Measurements from ENCODE around the gene OR5D16.
"Not testable (repeated sequence)": the region's sequence is repeated elsewhere in the genome, so short reads cannot be mapped to it uniquely, and the experiment has no call there.

The OR5D16 gene

DNA sequence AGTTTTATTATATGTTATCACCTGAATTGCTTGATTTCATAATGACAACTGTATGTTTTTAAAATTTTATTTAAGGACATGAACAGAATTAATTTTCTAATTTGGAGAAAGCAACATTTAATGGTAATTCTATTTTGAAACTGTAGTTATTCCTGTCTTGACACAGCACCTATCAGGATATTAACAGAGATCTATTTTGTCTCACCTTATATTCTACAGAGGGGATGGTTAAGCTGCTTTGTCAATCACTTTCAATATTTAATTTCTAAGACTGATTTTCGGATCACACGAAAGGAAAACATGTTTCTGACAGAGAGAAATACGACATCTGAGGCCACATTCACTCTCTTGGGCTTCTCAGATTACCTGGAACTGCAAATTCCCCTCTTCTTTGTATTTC, at the start of gene OR5D16:
OR5D16 (plus strand) TSS at position 301 of the 400 bp plus-strand sequence; CDS start at position 301, 0 bp downstream.
- no peak for DNase-seq (ENCODE audit: low spot score)

DNA sequence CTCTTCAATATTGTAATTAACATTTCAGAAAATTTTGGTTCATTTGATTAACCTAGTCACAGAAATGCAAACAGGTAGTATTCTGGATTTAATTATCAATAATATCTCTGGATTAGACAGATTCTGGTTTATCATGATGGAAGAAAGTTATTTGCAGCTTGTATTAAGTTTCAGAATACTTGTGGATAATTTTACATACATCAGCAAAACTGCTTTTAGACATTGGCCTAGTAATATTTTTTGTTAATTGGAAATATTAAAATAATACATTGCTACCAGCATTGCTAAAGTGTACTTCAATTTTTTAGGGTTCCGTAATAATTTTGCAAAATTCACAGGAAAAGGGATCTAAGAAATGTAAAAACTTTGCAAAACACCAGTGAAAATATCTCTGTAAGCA, 46.9 kb upstream of the OR5D16 start:
- DNase-seq (ENCODE audit: low spot score), result no peak

- DNase-seq (ENCODE audit: low spot score), result no peak
These were observed 45.2 kb upstream of the OR5D16 start for GRCh38 chr11:55793321-55793720.

DNA sequence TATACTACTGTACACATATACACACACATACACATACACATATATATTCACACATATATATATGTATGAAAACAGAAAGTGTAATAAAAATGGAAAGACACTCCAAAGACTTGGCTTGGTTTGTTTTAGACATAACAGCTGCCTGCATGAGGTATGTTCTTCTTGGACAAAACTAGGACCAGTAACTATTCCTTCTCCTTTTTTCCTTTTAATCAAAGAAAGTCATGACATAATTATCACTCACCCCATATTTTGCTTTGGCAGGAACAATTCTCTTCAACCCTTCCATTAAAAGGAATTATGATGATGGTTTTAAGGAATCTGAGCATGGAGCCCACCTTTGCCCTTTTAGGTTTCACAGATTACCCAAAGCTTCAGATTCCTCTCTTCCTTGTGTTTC, 43.3 kb upstream of the OR5D16 start, which contains the start of gene OR5D14:
OR5D14 (plus strand) TSS at position 301 of the 400 bp plus-strand sequence; CDS start at position 301, 0 bp downstream.
- no peak for DNase-seq (ENCODE audit: low spot score)

- no peak for DNase-seq (ENCODE audit: low spot score)
These were observed 32.3 kb upstream of the OR5D16 start for GRCh38 chr11:55806248-55806647.

GRCh38 chr11:55811067-55811466, 27.5 kb upstream of the OR5D16 start, which contains the start of gene OR5L1:
Gene OR5L1 (plus strand): TSS chr11:55811367. CDS start chr11:55811467, 100 bp downstream.
- no peak for DNase-seq (ENCODE audit: low spot score)

GRCh38 chr11:55819330-55819729, 19.2 kb upstream of the OR5D16 start, which contains the start of gene OR5D18:
Gene OR5D18 (plus strand): TSS chr11:55819630. CDS start chr11:55819630, 0 bp downstream.
- no peak for DNase-seq (ENCODE audit: low spot score)

DNA sequence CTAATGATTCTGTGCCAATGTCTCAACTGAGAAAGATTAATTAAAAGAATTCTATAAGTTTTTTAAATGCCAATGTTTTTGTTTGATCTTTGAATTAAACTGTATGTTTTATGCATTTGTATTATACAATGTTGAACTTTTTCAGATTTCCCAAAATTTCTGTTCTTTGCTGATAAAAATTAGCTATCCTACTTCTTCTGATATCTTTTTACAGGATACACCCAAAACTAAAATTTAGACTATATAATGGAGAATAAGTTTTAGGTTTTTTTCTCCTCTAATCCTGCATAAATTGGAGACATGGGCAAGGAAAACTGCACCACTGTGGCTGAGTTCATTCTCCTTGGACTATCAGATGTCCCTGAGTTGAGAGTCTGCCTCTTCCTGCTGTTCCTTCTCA, 11.6 kb upstream of the OR5D16 start, which contains the start of gene OR5L2:
OR5L2 (plus strand) TSS at position 301 of the 400 bp plus-strand sequence; CDS start at position 301, 0 bp downstream.
- DNase-seq (ENCODE audit: low spot score), result no peak

- DNase-seq (ENCODE audit: low spot score), result no peak
These were observed 8.9 kb downstream of the OR5D16 start for GRCh38 chr11:55847453-55847852.

GRCh38 chr11:55849037-55849436, 10.5 kb downstream of the OR5D16 start:
- no peak for DNase-seq (ENCODE audit: low spot score)

- no peak for DNase-seq (ENCODE audit: low spot score)
These were observed 13.6 kb downstream of the OR5D16 start for GRCh38 chr11:55852141-55852540.

- DNase-seq (ENCODE audit: low spot score), result no peak
These were observed 16.2 kb downstream of the OR5D16 start for GRCh38 chr11:55854704-55855103.

GRCh38 chr11:55867354-55867753, 28.8 kb downstream of the OR5D16 start:
- not testable (repeated sequence) for DNase-seq (ENCODE audit: low spot score)

DNA sequence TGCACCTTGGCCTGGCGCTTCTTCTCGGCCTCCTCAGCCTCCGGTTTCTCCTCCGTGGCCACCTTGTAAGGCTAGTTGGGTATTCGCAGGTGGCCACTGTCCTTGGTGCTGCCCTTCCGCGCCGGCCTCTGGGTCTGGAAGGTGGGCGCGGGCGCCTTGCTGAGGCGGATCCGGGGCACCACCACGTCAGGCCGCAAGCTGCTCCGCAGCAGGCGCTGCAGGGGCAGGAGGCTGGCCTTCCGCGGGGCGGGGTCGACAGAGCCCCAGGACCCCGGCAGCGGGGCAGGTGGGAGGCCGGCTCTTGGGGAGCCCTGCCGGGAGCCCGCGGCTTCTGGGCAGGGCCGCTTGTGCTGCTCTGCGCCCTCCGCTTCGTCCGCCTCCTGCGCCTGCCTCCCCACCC, 34.2 kb downstream of the OR5D16 start:
- DNase-seq (ENCODE audit: low spot score), result not testable (repeated sequence)

GRCh38 chr11:55873146-55873545, 34.6 kb downstream of the OR5D16 start:
- not testable (repeated sequence) for DNase-seq (ENCODE audit: low spot score)

GRCh38 chr11:55882997-55883396, 44.4 kb downstream of the OR5D16 start, which contains the start of gene TRIM51:
Gene TRIM51 (plus strand): TSS chr11:55883297. CDS start chr11:55885429, 2,132 bp downstream.
- not testable (repeated sequence) for DNase-seq (ENCODE audit: low spot score)

- DNase-seq (ENCODE audit: low spot score), result not testable (repeated sequence)
These were observed 46.4 kb downstream of the OR5D16 start for GRCh38 chr11:55884995-55885394.

GRCh38 chr11:55885481-55885880, 46.9 kb downstream of the OR5D16 start:
- DNase-seq (ENCODE audit: low spot score), result not testable (repeated sequence)
